ACC112 (cell line): ENCODE results near the gene RFXAP.

Source experiments
- H2AFZ ChIP-seq: fragments of 200-600 bp; sonication (generic); one replicate; pipeline ENCODE4 v1.6.0; 2017; ENCODE audit warnings: antibody characterized with exemption, low read length; ENCODE audit not compliant: unreplicated experiment
- H3K27ac ChIP-seq: fragments of 200-600 bp; sonication (generic); 2 replicates; pipeline ENCODE4 v1.5.1; 2014; ENCODE audit warnings: low read depth, mild to moderate bottlenecking, antibody characterized with exemption, low read length, moderate library complexity
- H3K27me3 ChIP-seq: fragments of 200-600 bp; sonication (generic); 2 replicates; pipeline ENCODE4 v1.6.1; 2014; ENCODE audit warnings: mild to moderate bottlenecking, antibody characterized with exemption, low read length, moderate library complexity, mixed read lengths; ENCODE audit not compliant: insufficient read depth
- H3K36me3 ChIP-seq: fragments of 200-600 bp; sonication (generic); 2 replicates; pipeline ENCODE4 v1.6.1; 2016; ENCODE audit warnings: mild to moderate bottlenecking, antibody characterized with exemption, low read length, moderate library complexity, mixed read lengths; ENCODE audit not compliant: insufficient read depth
- H3K4me1 ChIP-seq: fragments of 200-600 bp; sonication (generic); one replicate; pipeline ENCODE4 v1.6.1; 2016; ENCODE audit warnings: low read length, mixed read lengths; ENCODE audit not compliant: insufficient read depth, unreplicated experiment, control insufficient read depth
- H3K4me3 ChIP-seq: fragments of 200-600 bp; sonication (generic); 2 replicates; pipeline ENCODE4 v1.5.1; 2014; ENCODE audit warnings: mild to moderate bottlenecking, low read depth, low read length
- H3K79me2 ChIP-seq: fragments of 200-600 bp; sonication (generic); one replicate; pipeline ENCODE4 v1.6.0; 2016; ENCODE audit warnings: low read length; ENCODE audit not compliant: control insufficient read depth, unreplicated experiment, insufficient read depth

Gene RFXAP

DNA sequence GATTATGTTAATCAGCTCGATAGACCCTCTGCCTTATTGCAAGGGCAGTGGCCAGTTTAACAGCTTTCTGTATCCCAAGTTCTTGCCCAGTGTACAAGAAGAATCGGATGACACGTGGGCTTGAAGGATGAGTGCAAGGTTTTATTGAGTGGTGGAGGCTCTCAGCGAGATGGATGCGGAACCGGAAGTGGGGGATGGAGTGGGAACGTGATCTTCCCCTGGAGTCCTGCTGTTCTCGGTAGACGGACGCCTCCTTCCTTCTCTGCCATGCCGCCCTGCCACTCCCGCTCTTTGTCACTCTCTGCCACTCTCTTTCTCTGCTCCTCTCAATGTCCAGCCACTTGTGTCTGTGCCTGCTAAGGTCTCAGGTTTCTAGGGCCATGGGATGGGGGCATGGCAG is 21.0 kb downstream of the RFXAP start:
- H3K4me1 ChIP-seq, result no peaks in the 10 kb centered on the region
- H3K79me2 ChIP-seq, result no peaks in the 10 kb centered on the region
- H3K27ac ChIP-seq, result no peak overlapping the region
- no peaks in the 10 kb centered on the region for H3K27me3 ChIP-seq
- no peak overlapping the region for H2AFZ ChIP-seq
- no peak overlapping the region for H3K4me3 ChIP-seq
- no peaks in the 10 kb centered on the region for H3K36me3 ChIP-seq

DNA sequence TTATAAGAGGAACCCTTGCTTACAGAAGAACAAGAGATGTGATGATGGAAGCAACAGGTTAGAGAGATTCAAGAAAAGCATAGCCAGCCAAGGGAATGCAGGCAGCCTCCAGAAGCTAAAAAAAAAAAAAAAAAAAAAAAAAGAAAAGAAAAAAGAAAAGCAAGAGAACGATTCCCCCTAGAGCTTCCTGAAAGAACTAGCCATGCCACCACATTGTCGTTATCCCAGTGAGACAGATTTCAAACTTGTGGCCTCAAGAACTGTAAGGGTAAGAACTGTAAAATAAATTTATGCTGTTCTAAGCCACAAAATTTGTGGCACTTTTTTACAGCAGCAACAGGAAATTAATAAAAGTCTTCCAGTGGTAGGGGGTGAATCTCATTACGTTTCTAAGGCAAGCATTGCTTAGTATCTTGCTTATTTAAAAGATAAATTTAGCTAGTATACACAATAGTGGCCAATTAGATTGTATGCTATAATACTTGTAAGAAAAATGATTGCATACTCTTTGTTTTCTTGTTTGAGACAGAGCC is 21.8 kb downstream of the RFXAP start:
- H3K4me3 ChIP-seq, result no peak overlapping the region
- H3K36me3 ChIP-seq, result no peaks in the 10 kb centered on the region
- no peaks in the 10 kb centered on the region for H3K4me1 ChIP-seq
- H3K79me2 ChIP-seq, result no peaks in the 10 kb centered on the region
- H2AFZ ChIP-seq, result no peak overlapping the region
- no peak overlapping the region for H3K27ac ChIP-seq
- H3K27me3 ChIP-seq, result no peaks in the 10 kb centered on the region

DNA sequence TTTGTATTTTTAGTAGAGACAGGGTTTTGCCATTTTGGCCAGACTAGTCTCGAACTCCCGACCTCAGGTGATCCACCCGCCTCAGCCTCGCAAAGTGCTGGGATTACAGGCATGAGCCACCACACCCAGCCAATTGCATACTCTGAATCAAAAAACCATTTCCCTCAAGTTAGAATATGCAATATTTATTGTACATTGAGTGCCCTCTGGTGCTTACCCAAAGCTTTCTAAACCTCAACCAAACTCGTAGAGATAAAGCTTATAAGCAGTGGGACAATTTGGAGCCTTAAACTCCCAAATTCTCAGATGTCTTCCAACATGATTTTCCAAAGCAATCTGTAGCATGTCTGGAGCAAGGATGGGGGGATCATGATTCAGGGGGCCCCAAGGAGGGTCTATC is 22.4 kb downstream of the RFXAP start:
- no peak overlapping the region for H3K27ac ChIP-seq
- no peaks in the 10 kb centered on the region for H3K27me3 ChIP-seq
- no peaks in the 10 kb centered on the region for H3K4me1 ChIP-seq
- H2AFZ ChIP-seq, result no peak overlapping the region
- no peaks in the 10 kb centered on the region for H3K79me2 ChIP-seq
- H3K4me3 ChIP-seq, result no peak overlapping the region
- H3K36me3 ChIP-seq, result no peaks in the 10 kb centered on the region

DNA sequence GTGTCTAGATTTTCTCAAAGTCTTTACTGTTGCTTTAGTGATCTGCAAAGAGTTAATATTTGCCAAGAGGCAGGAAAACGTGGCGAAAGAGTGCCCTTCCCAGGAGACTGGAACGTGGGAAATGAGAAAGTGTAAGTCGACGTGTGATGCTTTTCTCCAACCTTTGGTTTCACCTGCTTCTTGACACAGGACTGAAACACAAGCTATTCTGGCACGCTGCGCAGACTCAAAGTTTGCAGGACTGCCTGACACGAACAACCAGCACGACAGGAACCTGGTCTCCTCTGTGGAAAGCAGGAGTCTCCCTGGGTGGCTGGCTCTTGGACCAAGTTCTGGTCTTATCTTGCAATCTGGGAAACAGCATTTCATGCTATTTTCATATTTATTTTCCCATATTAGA is 28.6 kb downstream of the RFXAP start:
- Histone ChIP-seq H3K27me3 (no peaks in the 10 kb centered on the region), H3K27ac (no peak overlapping the region), H3K79me2 (no peaks in the 10 kb centered on the region), H2AFZ (no peak overlapping the region), H3K4me3 (no peak overlapping the region), H3K36me3 (no peaks in the 10 kb centered on the region), H3K4me1 (no peaks in the 10 kb centered on the region)

DNA sequence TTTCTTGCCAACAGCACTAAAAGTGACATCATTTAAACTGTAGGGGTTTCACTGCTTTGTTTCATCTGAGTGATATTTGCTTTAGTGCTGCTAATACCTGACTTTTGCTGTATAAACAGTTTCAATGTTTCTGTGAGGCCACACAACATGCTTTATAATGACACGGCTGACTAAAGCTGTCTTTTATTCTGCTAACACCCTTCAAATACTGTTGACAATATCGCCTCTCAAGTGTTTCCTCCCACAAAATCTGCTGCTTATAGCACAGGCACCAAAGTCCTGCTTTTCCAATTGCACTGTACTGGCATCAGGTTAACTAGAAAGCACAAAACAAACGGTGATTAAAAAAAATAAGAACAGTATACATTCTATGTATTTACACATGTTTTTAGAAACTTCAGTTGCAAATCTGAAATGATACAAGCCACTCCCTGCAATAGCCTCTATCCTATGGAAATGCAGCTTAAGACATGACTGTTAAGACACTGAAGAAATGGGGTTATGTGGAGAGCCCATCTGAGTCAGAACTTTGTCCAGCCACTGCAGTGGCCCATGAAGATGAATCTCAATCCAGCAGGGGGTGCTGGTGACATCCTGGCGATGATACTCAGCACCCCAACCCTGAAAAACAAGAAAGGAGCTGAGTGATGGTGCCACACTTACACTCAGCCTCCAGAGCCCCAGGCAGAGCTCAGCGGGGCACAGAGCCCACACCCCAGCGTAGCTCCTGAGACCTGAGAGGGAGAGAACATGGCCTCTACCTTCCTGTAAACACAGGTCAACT is 29.4 kb downstream of the RFXAP start:
- H3K36me3 ChIP-seq, result no peaks in the 10 kb centered on the region
- no peaks in the 10 kb centered on the region for H3K79me2 ChIP-seq
- no peak overlapping the region for H2AFZ ChIP-seq
- no peaks in the 10 kb centered on the region for H3K27me3 ChIP-seq
- no peaks in the 10 kb centered on the region for H3K4me1 ChIP-seq
- H3K27ac ChIP-seq, result no peak overlapping the region
- H3K4me3 ChIP-seq, result no peak overlapping the region

DNA sequence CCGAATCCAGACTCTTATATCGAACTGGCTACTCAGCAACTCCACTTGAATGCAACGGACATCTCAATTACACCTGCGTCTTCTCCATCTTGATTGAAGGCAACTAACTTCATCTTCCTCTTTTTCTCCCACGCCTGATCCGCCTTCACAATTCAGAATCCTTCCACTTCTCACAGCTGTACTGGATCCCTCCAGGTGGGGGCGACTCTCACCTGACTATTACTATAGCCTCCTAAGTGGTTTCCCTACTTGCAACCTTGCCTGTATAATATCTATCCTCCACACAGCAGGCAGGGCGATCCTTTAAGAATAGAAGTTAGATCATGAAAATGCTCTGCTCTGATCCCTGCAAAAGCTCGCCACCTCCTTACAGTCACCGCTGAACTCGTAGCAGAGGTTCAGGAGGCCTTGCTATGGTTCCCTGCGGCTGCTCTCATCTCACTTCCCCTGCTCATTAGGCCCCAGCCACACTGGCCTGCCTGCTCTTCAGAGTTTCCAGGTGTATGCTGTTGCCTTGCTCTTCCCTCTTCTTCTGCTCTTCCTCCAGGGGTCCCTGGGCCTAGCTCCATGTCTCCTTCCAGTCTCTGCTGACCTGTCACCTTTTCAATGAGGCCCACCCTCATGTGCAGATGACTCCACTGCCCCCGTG is 31.9 kb downstream of the RFXAP start:
- no peak overlapping the region for H2AFZ ChIP-seq
- no peak overlapping the region for H3K27ac ChIP-seq
- no peaks in the 10 kb centered on the region for H3K27me3 ChIP-seq
- H3K79me2 ChIP-seq, result no peaks in the 10 kb centered on the region
- H3K4me3 ChIP-seq, result no peak overlapping the region
- H3K4me1 ChIP-seq, result no peaks in the 10 kb centered on the region
- no peaks in the 10 kb centered on the region for H3K36me3 ChIP-seq

DNA sequence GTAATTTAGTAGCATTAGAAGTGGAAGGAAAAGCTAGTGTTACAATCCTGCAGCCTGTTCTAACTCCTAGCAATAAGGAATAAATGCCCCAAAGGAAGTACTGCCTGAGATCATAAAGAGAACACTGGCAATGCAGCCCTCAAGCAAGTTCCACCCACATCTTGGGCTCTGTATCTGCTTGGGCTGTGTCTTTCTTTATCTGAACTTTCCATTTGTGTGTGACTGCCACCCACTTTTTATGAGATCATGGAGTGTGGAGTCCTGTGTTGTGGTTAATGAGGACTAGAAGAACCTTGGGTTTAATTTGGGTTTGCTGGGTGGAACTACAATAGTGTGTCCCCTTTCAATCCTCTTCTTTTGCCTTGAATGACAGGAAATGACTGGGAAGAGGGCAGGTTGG is 38.2 kb downstream of the RFXAP start:
- H3K4me1 ChIP-seq, result no peaks in the 10 kb centered on the region
- H3K4me3 ChIP-seq, result no peak overlapping the region
- H3K27me3 ChIP-seq, result no peaks in the 10 kb centered on the region
- no peaks in the 10 kb centered on the region for H3K36me3 ChIP-seq
- H2AFZ ChIP-seq, result no peak overlapping the region
- no peaks in the 10 kb centered on the region for H3K79me2 ChIP-seq
- H3K27ac ChIP-seq, result no peak overlapping the region

DNA sequence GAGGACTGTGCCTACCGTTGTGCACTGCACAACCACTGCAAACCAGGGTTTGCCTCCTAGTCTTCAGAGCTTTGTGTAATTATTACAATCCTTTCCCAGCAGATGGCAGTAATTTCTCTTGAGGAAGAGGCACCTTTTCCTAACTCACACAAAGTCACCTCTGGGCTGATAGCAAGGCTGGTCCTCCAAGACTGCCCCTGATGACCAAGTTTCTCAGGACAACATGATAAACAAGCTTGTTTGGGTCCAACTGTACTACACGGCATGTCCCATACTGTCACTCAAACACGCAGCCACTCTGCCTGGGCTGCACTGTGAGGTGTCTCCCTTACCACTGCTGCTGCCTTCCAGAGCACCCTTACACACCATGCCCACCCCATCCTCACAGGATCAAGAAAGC is 39.3 kb downstream of the RFXAP start:
- Histone ChIP-seq H3K79me2 (no peaks in the 10 kb centered on the region), H3K36me3 (no peaks in the 10 kb centered on the region), H3K27ac (no peak overlapping the region), H3K4me3 (no peak overlapping the region), H3K27me3 (no peaks in the 10 kb centered on the region), H3K4me1 (peaks cover 3% of the 10 kb centered on the region), H2AFZ (no peak overlapping the region)

DNA sequence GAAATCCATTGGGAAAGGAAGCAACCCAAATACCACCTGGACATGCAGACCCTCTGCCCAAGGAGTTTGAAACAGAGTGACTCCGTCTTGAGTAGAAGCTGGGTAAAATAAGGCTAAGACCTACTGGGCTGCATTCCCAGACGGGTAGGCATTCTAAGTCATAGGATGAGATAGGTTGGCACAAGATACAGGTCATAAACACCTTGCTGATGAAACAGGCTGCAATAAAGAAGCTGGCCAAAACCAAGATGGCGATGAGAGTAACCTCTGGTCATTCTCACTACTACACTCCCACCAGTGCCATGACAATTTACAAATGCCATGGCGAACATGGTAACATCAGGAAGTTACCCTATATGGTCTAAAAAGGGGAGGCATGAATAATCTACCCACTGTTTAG is 40.2 kb downstream of the RFXAP start:
- Histone ChIP-seq H3K79me2 (no peaks in the 10 kb centered on the region), H3K27me3 (no peaks in the 10 kb centered on the region), H2AFZ (no peak overlapping the region), H3K36me3 (no peaks in the 10 kb centered on the region), H3K4me3 (no peak overlapping the region), H3K27ac (no peak overlapping the region), H3K4me1 (peaks cover 3% of the 10 kb centered on the region)

DNA sequence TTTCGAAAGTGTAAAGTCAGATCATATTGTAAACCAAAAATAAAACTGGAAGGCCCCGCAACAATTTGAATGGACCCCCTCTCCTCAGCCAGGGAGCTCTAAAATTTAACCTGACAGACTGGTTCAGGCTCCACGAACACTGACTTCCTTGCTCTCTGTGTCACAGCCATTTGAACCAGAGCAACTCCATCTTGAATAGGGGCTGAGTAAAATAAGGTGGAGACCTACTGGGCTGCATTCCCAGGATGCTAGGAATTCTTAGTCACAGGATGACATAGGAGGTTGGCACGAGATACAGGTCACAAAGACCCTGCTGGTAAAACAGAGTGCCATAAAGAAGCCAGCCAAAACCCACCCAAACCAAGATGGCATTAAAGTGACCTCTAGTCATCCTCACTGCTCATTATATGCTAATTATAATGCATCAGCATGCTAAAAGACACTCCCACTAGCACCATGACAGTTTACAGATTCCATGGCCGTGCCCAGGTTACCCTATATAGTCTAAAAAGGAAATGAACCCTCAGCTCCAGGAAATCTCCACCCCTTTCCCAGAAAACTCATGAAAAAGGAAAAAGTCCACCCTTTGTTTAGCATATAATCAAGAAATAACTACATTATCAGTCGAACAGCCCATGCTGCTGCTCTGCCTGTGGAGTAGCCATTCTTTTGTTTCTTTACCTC is 43.1 kb downstream of the RFXAP start:
- Histone ChIP-seq H3K4me3 (no peak overlapping the region), H3K27ac (no peak overlapping the region), H3K4me1 (peaks cover 3% of the 10 kb centered on the region), H3K27me3 (no peaks in the 10 kb centered on the region), H3K36me3 (no peaks in the 10 kb centered on the region), H3K79me2 (no peaks in the 10 kb centered on the region), H2AFZ (no peak overlapping the region)
